Body of pancreas (tissue), 4 donors: ENCODE results near the gene PDE4A.

ENCODE experiments used
- POLR2A ChIP-seq, 3 donors: fragments of 450-650 bp; IDR thresholded peaks; one replicate each; pipeline ENCODE4 v1.6.1; 2016; ENCODE audit warnings: antibody characterized with exemption in 3 of 3, mild to moderate bottlenecking in 2 of 3
- TF ChIP-seq, protein P1 (sequence below), 7 experiments: fragments of 450-650 bp in 4 of 7; fragments of 200-600 bp in 3 of 7; sonication (generic) in 3 of 7; IDR thresholded peaks; one replicate each; pipeline ENCODE4 v1.5.1; 2016 to 2019; ENCODE audit warnings: antibody characterized with exemption in 7 of 7

DNA sequence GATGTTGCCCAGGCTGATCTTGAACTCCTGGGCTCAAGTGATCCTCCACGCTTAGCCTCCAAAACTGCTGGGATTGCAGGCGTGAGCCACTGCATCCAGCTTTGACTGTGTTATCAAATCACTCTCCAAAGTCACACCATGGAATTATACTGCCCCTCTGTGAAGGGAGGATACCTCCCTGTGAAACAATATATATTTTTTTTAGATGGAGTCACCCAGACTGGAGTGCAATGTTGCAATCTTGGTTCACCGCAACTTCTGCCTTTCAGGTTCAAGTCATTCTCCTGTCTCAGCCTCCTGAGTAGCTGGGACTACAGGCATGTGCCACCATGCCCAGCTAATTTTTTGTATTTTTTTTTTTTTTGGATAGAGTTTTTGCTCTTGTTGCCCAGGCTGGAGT is 47.6 kb upstream of the PDE4A start:
- no peak for TF ChIP-seq POLR2A (IDR thresholded peaks at IDR 0.05)
- TF ChIP-seq, protein P1, sequence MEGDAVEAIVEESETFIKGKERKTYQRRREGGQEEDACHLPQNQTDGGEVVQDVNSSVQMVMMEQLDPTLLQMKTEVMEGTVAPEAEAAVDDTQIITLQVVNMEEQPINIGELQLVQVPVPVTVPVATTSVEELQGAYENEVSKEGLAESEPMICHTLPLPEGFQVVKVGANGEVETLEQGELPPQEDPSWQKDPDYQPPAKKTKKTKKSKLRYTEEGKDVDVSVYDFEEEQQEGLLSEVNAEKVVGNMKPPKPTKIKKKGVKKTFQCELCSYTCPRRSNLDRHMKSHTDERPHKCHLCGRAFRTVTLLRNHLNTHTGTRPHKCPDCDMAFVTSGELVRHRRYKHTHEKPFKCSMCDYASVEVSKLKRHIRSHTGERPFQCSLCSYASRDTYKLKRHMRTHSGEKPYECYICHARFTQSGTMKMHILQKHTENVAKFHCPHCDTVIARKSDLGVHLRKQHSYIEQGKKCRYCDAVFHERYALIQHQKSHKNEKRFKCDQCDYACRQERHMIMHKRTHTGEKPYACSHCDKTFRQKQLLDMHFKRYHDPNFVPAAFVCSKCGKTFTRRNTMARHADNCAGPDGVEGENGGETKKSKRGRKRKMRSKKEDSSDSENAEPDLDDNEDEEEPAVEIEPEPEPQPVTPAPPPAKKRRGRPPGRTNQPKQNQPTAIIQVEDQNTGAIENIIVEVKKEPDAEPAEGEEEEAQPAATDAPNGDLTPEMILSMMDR (IDR thresholded peaks at IDR 0.05), result no peak
